Inflammatory macrophage treated with lipopolysaccharide for 4 hours (primary cell): Measurements from ENCODE around the gene SFTPA2.
A peak's percentile ranks its signal among the peaks of the same experiment; 100 is the strongest.
"Not testable (repeated sequence)": the region's sequence is repeated elsewhere in the genome, so short reads cannot be mapped to it uniquely, and the experiment has no call there.

Experiments used
- DNase-seq: peaks from one replicate; pipeline ENCODE4 v3.0.0-alpha.2; 2020

The SFTPA2 gene

GRCh38 chr10:79556961-79557360, 3.2 kb downstream of the SFTPA2 start:
- not testable (repeated sequence) for DNase-seq

GRCh38 chr10:79555354-79556309, 4.6 kb downstream of the SFTPA2 start:
- no peak for DNase-seq

- DNase-seq: no peak
Measured at GRCh38 chr10:79552143-79552542, 8.1 kb downstream of the SFTPA2 start.

GRCh38 chr10:79547973-79548372, 12.2 kb downstream of the SFTPA2 start:
- no peak for DNase-seq

GRCh38 chr10:79547128-79547527, 13.1 kb downstream of the SFTPA2 start:
- DNase-seq: not testable (repeated sequence)

GRCh38 chr10:79544926-79545659, 15.1 kb downstream of the SFTPA2 start:
- DNase-seq: not testable (repeated sequence)

- not testable (repeated sequence) for DNase-seq
Measured at GRCh38 chr10:79544408-79544807, 15.8 kb downstream of the SFTPA2 start.

- DNase-seq: peak; percentile 68
Measured at GRCh38 chr10:79542626-79543025, 17.6 kb downstream of the SFTPA2 start.

- DNase-seq: not testable (repeated sequence)
Measured at GRCh38 chr10:79540930-79541329, 19.3 kb downstream of the SFTPA2 start.

GRCh38 chr10:79538311-79538710, 21.9 kb downstream of the SFTPA2 start:
- not testable (repeated sequence) for DNase-seq

GRCh38 chr10:79533903-79534175, 26.4 kb downstream of the SFTPA2 start:
- DNase-seq: not testable (repeated sequence)

- DNase-seq: peak; percentile 13
Measured at GRCh38 chr10:79533142-79533902, 26.9 kb downstream of the SFTPA2 start.

GRCh38 chr10:79528261-79528660, 31.9 kb downstream of the SFTPA2 start:
- not testable (repeated sequence) for DNase-seq

GRCh38 chr10:79525049-79525710, 35.0 kb downstream of the SFTPA2 start:
- DNase-seq: not testable (repeated sequence)

GRCh38 chr10:79523157-79523853, 36.9 kb downstream of the SFTPA2 start:
- DNase-seq: not testable (repeated sequence)

GRCh38 chr10:79522464-79522863, 37.7 kb downstream of the SFTPA2 start:
- DNase-seq: not testable (repeated sequence)

- not testable (repeated sequence) for DNase-seq
Measured at GRCh38 chr10:79521751-79522150, 38.5 kb downstream of the SFTPA2 start.

- DNase-seq: not testable (repeated sequence)
Measured at GRCh38 chr10:79517567-79517966, 42.6 kb downstream of the SFTPA2 start.

- peak; percentile 5 for DNase-seq
Measured at GRCh38 chr10:79516532-79517205, 43.5 kb downstream of the SFTPA2 start.

GRCh38 chr10:79511891-79512583, 48.2 kb downstream of the SFTPA2 start, which contains the start of gene EIF5AL1:
Gene EIF5AL1 (plus strand): TSS chr10:79512533. CDS start chr10:79512650, 117 bp downstream.
- not testable (repeated sequence) for DNase-seq
